NK-92 treated with Interleukin-12 subunit alpha and Interleukin-12 subunit beta, amount 100 ng/mL, for 24 hours (cell line): ENCODE measurements around the gene INTS1.

ENCODE experiments used
- DNase-seq: peaks from one replicate; lab custom pipeline; 2025; lab: John Stamatoyannopoulos, UW

The INTS1 gene, protein sequence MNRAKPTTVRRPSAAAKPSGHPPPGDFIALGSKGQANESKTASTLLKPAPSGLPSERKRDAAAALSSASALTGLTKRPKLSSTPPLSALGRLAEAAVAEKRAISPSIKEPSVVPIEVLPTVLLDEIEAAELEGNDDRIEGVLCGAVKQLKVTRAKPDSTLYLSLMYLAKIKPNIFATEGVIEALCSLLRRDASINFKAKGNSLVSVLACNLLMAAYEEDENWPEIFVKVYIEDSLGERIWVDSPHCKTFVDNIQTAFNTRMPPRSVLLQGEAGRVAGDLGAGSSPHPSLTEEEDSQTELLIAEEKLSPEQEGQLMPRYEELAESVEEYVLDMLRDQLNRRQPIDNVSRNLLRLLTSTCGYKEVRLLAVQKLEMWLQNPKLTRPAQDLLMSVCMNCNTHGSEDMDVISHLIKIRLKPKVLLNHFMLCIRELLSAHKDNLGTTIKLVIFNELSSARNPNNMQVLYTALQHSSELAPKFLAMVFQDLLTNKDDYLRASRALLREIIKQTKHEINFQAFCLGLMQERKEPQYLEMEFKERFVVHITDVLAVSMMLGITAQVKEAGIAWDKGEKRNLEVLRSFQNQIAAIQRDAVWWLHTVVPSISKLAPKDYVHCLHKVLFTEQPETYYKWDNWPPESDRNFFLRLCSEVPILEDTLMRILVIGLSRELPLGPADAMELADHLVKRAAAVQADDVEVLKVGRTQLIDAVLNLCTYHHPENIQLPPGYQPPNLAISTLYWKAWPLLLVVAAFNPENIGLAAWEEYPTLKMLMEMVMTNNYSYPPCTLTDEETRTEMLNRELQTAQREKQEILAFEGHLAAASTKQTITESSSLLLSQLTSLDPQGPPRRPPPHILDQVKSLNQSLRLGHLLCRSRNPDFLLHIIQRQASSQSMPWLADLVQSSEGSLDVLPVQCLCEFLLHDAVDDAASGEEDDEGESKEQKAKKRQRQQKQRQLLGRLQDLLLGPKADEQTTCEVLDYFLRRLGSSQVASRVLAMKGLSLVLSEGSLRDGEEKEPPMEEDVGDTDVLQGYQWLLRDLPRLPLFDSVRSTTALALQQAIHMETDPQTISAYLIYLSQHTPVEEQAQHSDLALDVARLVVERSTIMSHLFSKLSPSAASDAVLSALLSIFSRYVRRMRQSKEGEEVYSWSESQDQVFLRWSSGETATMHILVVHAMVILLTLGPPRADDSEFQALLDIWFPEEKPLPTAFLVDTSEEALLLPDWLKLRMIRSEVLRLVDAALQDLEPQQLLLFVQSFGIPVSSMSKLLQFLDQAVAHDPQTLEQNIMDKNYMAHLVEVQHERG (N-terminal part only)

DNA sequence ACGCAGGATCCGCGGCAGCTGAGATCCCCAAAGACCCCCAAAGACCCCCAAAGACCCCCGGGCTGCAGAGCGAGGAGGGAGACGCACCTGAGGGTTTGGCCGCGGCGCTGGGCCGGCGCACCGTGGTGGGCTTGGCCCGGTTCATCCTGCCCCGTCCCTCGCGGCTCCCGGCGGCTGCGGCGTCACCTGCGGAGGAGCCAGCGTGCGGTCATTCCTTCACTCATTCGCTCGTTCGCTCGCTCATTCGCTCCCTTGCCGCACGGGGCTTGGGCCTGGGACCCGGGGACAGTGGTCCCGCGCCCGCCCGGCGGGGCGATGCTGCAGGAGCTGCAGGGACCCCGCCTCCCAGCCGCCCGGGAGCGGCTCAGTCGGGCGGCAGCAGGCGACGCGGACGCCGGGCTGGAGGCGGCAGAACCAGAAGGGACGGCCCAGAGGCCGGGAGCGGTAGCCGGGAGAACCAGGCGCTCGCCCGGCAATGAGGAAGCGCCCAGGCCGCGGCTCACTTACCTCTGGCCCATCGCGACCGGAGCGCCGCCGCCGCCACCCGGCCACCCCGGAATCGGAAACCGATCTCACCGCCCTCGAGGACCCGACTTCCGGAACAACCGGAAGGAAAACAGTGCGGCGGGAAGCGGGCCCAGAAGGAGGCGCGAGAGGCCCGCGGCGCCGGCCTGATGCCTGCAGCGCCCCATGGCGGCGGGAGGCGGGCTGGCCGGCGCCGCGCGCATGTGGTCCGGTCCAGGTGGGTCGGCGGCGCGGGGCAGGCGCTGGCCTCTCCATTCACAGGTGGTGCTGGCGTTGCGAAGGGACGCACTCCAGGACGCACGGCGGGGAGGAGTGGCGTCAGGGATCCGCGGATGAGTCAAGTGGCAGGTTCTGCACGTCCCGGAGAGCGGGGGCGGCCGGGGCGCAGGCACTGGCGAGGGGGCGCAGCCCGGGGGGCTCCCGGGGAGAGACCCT, at the start of gene INTS1:
Gene INTS1, minus strand, starts transcription at position 574 of the 960 bp plus-strand sequence. Its CDS starts 429 bp downstream, at position 145.
- peak; percentile 69 for DNase-seq

- DNase-seq, result no peak
These were observed 49.5 kb upstream of the INTS1 start for GRCh38 chr7:1553512-1554210.

GRCh38 chr7:1552200-1552599, 48.0 kb upstream of the INTS1 start:
- DNase-seq, result no peak

GRCh38 chr7:1550846-1551155, 46.6 kb upstream of the INTS1 start:
- no peak for DNase-seq

- DNase-seq, result no peak
These were observed 46.0 kb upstream of the INTS1 start for GRCh38 chr7:1550005-1550845.

DNA sequence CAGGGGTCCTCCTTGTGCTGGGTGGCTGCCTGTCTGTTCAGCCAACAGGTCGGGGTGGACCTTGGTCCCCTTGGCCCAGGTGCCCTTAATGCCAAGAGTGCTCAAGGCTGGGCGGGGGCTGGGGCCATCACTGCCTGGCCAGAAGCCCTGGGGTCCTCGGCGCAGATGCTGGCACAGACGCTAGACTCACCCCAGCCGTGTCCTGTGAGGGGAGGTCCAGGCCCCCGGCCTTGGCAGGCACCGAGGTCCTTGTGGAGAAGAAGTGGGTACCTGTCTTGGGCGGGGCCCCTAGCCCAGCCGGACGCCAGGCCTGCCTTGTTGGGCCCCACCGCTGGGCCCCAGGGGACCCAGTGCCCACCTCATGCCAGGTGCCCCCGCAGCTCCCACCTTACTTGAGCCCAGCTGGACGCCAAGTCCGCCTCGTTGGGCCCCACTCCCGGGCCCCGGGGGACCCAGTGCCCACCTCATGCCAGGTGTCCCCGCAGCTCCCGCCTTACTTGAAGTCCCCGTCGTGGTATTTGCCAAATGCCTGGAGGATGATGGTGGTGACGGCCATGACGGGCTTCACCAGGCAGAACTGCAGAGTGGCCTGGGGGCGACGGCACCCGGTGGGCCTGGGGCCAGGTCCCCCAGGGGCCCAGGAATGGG, 45.3 kb upstream of the INTS1 start:
- no peak for DNase-seq

GRCh38 chr7:1548944-1549343, 44.8 kb upstream of the INTS1 start:
- DNase-seq, result no peak

DNA sequence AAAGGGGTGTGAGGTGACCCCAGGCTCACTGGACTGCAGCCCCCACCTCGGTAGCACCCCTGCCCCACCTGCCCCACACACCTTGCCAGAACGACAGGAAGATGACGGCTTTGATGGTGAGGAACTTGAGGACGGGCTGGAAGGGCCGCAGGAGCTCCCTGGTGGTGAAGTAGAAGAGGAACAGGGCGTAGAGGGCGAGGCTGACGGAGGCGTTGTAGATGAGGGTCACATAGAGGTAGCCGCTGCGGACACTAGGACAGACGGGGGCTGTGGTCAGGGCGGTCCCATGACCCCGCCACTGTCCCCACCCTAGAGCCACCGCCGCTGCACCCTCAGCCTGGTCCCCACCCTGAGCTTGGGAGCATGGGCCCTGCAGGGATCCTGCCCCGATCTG, 44.2 kb upstream of the INTS1 start:
- DNase-seq, result no peak

DNA sequence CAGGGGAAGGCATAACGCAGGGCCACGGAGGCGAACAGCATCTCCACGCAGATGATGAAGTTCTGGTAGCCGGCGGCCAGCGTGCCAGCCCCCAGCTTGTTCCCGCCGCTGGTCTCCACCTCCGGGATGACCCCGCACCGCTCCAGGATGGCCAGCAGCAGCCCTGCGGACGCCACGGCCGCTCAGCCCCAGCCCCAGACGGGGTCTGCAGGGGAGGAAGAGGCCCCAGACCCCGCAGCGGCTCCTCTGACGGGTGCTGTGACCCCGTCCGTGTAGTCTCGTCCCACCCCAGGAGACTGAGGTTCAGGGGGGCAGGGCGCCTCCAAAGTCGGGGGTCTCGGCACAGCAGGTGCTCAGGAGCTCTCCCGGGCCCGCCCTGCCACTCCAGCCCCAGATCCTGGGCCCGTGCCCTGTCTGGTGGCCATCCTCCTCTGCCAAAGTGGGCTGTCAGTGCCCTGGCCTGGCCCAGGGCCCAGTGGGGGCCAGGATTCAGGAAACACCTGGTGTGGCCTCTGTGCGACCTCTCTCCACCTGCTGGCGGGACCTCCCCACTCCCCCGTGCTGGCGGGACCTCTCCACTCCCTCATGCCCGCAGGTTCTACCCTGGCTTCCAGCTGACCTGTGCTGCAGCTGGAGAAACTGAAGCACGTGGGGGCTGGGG, 43.7 kb upstream of the INTS1 start:
- DNase-seq, result no peak

GRCh38 chr7:1546909-1547776, 43.0 kb upstream of the INTS1 start:
- DNase-seq, result no peak

DNA sequence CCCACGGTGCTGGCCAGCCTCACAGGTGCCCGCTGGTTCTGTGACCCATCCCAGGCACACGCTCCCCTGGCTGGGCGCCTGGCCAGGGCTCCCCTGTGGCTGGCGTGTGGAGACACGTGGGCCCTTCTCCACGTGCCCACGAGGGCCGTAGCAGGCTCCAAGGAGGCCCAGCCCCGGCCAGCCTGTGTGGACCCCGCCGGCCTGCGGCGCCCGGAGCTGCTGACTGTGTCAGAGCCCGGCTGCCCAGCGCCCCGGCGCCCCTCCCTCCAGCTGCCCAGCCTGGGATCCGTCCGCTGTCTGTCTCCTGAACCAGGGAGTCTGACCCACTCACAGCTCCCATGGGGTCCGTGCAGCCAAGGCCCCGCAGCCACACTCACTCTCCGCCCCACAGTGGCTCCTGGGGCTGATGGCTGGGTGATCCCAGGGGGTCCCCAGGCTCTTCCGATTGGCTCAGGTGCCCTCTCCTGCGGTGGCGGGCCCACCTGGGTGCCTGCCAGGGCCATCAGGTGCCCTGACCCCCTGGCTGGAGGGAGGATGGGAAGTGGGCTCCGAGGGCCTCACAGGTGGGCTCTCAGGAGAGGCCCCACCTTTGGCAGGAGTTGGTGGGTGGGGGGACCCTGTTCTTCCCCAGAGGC, 42.2 kb upstream of the INTS1 start:
- no peak for DNase-seq

- DNase-seq, result no peak
These were observed 41.4 kb upstream of the INTS1 start for GRCh38 chr7:1545417-1546246.

GRCh38 chr7:1544896-1545416, 40.8 kb upstream of the INTS1 start:
- DNase-seq, result no peak

DNA sequence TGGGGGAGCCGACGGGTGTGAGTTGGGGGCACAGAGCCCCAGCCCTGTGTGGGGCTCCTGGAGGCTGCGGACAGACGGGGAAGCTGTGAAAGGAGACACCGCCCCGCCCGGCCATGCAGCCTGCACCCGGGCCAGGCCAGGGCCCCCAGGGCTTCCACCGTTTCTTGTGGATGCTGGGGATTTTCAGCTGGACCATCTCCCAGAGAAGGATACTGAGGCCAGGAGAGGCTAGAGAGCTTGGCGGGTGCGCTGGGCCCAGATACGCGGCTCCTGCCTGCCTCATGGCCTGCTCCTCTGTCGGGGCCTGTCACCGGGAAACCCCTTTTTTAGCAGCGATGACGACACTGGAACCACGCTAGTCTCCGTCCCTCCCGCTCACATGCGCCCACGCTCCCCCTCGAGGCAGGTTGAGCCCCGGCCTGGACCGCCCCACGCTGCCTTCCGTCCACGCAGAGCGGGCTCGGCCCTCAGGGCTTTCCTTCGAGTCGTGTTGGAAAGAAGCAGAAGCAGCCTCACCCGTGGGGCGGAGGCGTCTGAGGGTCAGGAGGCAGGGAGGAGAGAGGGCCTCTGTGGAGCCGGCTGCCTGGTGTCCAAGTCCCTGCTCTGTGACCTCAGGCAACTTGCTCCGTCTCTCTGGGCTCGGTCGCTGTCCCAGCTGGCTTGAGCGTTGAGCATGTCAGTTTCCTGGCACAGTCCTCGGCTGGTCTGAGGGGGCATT, 40.1 kb upstream of the INTS1 start:
- no peak for DNase-seq

DNA sequence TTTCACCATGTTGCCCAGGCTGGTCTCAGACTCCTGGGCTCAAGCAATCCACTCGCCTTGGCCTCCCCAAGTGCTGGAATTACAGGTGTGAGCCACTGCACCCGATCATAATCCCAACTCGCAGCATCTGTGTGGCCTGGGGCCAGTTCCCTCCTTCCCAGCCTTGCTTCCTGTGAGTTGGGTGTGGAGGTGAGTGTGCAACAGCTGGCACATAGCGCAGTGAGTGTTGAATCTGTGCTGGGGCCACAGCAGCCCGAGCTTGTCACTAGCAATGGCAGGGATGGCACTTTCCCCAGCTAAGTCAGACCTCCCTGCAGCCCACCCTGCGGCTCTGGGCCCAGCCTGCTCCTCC, 39.6 kb upstream of the INTS1 start:
- no peak for DNase-seq
